Epithelial cell of prostate (primary cell): ENCODE results near the gene FARP1.

ENCODE experiments used
- DNase-seq: peaks from one replicate; pipeline ENCODE4 v3.0.0-alpha.2; 2011; ENCODE audit warnings: low read depth, low spot score
- H3K27ac ChIP-seq: fragments of 450-650 bp; 2 replicates; pipeline ENCODE4 v1.5.1; 2017; ENCODE audit warnings: mild to moderate bottlenecking

Gene FARP1, protein sequence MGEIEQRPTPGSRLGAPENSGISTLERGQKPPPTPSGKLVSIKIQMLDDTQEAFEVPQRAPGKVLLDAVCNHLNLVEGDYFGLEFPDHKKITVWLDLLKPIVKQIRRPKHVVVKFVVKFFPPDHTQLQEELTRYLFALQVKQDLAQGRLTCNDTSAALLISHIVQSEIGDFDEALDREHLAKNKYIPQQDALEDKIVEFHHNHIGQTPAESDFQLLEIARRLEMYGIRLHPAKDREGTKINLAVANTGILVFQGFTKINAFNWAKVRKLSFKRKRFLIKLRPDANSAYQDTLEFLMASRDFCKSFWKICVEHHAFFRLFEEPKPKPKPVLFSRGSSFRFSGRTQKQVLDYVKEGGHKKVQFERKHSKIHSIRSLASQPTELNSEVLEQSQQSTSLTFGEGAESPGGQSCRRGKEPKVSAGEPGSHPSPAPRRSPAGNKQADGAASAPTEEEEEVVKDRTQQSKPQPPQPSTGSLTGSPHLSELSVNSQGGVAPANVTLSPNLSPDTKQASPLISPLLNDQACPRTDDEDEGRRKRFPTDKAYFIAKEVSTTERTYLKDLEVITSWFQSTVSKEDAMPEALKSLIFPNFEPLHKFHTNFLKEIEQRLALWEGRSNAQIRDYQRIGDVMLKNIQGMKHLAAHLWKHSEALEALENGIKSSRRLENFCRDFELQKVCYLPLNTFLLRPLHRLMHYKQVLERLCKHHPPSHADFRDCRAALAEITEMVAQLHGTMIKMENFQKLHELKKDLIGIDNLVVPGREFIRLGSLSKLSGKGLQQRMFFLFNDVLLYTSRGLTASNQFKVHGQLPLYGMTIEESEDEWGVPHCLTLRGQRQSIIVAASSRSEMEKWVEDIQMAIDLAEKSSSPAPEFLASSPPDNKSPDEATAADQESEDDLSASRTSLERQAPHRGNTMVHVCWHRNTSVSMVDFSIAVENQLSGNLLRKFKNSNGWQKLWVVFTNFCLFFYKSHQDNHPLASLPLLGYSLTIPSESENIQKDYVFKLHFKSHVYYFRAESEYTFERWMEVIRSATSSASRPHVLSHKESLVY

GRCh38 chr13:98142380-98143156 lies at the start of gene FARP1:
FARP1 (plus strand) TSS chr13:98143094; CDS start chr13:98213243, 70,149 bp downstream.
- peak within 1 kb of the TSS; percentile 18 for H3K27ac ChIP-seq
- DNase-seq: no peak

GRCh38 chr13:98094678-98095266 lies 48.1 kb upstream of the FARP1 start:
- no peak for DNase-seq
- no peak overlapping the region for H3K27ac ChIP-seq

DNA sequence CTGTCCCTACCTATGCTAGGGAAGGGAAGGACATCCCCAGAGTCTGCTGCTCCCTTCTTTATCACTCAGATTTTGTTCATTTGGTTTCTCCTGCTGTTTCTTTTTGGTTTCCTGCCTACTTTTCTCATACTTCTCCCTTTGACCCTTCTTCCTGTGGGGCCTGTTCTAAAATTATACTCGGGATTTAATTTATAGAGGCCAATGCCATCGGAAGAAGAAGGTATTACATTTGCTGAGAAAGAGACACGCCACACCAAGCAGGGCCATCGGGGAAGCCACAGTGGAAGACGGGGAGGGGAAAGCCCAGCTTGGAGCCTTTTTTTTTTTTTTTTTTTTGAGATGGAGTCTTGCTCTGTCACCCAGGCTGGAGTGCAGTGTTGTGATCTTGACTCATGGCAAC lies 46.8 kb upstream of the FARP1 start:
- no peak overlapping the region for H3K27ac ChIP-seq
- no peak for DNase-seq

GRCh38 chr13:98097749-98098148 lies 45.1 kb upstream of the FARP1 start:
- no peak overlapping the region for H3K27ac ChIP-seq
- DNase-seq: no peak

- H3K27ac ChIP-seq: no peak overlapping the region
- DNase-seq: no peak
Measured at GRCh38 chr13:98098516-98098915, 44.4 kb upstream of the FARP1 start.

DNA sequence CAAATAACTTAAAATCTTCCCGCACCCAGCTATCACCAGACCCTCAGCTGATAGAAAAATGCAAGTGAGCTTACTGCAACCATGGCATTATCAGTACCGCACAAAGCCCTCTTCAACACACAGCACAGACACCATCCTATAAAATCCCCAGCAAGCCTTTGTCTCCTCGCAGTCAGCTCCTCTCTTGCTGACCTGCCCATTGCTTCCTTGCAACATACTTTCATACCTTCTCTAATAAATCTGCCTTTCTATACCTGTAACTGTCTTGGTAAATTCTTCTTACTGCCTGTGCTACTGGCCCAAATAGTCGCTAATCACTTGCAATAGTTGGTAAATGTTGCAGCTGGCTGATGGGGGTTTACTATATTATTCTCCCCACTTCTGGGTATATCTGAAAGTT lies 43.3 kb upstream of the FARP1 start:
- no peak for DNase-seq
- no peak overlapping the region for H3K27ac ChIP-seq

DNA sequence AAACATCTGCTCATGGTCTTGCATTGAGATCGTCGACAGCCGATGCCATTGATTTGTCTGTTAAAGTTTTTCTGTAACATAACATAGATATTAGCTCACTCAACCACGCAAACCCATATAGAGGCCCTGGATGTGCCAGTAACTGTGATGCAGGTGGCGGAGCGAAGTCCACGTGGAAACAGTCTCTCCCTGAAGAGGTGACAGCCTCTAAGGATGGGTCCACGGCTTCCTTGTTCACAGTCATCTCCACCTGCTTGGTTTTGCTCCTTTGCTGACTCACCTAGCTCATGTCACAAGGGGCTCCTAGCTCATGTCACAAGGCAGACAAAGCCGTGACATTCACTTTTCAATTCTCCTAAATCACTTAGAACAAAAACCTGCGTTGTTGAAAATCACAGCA lies 42.4 kb upstream of the FARP1 start:
- no peak for DNase-seq
- H3K27ac ChIP-seq: no peak overlapping the region

DNA sequence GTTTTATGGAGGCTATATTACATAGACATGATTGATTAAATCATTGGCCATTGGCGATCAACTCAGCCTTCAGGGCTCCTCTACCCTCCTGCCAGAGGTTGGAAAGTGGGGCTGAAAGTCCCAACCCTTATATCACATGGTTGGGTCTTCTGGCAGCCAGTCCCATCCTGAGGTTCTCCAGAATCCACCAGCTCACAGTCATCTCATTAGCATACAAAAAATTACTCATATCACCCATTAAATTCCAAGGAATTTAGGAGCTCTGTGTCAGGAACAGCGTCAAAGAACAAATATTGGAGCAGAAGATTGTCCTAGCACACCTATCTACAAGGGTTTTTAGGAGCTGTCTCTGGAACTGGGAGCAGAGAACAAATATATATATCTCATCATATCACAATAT lies 39.4 kb upstream of the FARP1 start:
- no peak for DNase-seq
- no peak overlapping the region for H3K27ac ChIP-seq

DNA sequence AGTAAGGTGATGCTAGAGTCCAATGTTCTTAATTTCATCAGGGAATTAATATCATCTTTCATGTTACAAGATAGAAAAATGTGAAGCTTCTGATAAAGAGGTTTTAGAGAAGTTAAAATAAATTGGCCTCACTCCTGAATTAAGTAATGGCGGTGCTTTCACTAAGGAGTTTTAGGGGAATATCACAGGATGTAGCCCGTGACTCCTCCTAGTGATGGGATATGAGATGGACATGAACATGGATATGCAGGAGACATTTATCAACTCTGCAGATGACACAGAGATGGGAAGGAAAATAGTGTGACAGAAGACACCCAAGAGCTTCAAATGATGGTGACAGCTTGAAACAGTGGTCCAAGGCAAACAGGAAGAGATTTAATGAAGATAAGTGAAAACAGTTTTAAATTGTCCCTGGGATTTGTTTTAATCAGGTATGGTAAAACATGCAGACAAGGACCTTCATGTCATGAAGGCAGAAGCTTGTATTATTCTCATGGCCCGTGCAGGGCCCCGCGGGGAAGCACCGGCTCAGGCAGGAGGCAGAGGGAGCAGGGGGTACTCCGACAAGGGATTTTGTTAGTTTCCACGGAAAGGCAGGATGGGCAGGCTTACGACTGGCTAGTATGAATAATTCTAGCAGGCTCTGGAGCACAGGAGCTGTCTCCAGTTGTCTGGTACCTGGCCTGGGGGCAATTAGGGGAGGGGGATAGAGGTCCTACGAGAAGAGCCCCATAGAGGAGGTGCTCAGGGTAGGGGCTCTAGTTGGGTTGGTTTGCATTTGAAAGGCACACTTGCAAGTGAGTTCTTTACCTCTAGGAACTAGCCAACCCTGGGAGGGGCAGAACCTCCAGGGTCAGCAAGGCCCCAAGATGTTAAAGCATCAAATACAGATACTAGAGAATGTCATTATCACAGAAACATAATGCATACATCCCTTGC lies 38.7 kb upstream of the FARP1 start:
- DNase-seq: no peak
- no peak overlapping the region for H3K27ac ChIP-seq

- H3K27ac ChIP-seq: no peak overlapping the region
- no peak for DNase-seq
Measured at GRCh38 chr13:98105929-98106336, 37.0 kb upstream of the FARP1 start.

GRCh38 chr13:98108341-98108740 lies 34.6 kb upstream of the FARP1 start:
- no peak for DNase-seq
- H3K27ac ChIP-seq: no peak overlapping the region

DNA sequence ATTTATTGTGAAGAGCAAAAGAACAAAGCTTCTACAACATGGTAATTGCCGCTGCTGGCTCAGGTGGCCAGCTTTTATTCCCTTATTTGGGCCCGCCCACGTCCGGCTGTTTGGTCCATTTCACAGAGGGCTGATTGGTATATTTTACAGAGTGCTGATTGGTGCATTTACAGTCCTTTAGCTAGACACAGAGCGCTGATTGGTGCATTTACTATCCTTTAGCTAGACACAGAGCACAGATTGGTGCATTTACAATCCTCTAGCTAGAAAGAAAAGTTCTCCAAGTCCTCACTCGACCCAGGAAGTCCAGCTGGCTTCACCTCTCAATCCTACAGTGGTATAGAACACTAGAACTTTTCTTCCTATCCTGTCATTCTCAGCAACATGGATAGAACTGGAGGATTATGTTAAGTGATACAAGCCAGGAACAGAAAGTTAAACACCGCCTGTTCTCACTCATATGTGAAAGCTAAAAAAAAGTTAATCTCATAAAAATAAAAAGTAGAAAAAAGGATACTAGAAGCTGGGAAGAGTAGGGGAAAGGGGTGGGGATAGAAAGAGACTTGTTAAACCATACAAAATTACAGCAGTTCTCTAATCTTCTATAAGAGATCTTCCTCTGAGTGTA lies 33.6 kb upstream of the FARP1 start:
- no peak for DNase-seq
- no peak overlapping the region for H3K27ac ChIP-seq

GRCh38 chr13:98110749-98111148 lies 32.1 kb upstream of the FARP1 start:
- no peak overlapping the region for H3K27ac ChIP-seq
- no peak for DNase-seq

DNA sequence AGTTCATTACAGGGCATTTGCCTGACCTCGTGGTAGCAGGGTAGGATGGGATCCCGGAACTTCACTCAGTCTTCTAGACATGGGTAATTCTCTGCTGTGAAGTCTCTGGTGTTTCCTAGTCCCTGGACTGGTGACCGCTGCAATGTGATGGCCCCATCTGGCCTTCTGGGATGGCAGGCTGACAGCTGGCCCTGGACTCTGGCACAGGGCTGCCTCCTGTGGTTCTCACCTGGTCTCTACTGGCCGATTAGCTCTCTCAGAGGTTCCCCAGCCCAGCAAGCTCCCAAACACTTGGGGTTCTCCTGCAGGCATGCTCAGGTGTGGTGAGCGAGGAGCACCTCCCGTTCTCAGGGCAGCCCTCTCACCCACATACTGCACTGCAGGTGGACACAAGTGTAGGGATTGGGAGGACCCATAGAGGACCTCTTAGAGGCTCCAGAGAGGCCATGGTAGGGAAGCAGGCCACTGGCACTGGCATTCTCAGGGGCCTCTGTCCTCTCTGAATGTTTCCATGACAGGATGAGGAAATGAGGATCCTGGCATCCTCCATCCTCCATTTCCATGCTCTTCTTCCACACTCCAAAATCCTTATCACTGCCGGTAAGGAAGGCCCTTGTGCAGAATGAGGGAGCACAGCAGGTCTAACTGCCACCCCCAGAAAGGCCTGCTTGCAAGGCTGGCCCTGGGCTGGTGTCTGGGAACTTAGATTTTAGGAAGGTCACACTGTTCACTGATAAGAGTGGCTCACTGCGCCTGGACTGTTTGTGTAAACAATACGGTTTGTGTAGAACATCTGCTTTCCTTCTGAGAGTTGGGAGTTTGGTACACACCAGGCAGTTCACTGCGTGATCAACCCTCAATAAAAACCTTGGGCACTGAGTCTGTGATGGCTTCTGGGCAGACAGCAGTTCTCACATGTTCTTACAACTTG lies 31.5 kb upstream of the FARP1 start:
- H3K27ac ChIP-seq: no peak overlapping the region
- DNase-seq: no peak

DNA sequence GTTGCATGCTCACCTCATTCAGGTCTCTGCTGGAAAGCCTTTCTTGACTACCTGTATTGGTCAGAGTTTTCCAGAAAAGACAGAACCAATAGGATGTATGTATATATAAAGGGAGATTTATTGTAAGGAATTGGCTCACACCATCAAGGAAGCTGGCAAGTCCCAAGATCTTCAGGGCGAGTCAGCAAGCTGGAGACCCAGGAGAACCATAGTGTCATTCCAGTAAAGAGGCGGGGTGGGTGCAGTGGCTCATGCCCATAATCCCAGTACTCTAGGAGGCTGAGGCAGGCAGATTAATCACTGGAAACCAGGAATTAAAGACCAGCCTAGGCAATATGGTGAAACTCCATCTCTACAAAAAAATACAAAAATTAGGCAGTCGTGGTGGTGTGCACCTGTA lies 30.4 kb upstream of the FARP1 start:
- no peak overlapping the region for H3K27ac ChIP-seq
- DNase-seq: no peak

DNA sequence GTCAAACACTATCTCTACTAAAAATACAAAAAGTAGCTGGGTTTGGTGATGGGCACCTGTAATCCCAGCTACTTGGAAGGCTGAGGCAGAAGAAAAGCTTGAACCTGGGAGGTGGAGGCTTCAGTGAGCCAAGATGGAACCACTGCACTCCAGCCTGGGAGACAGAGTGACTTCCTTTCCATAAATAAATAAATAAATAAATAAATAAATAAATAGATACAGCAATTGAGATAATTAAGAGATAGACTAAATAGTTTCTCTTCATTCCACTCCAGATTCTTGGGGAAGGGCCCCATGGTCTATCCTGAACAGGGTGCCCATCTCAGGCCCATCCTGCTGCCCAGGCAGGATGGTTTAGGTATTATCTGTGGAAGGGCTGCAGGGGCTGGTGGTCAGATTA lies 24.0 kb upstream of the FARP1 start:
- no peak for DNase-seq
- H3K27ac ChIP-seq: no peak overlapping the region

GRCh38 chr13:98123176-98123575 lies 19.7 kb upstream of the FARP1 start:
- DNase-seq: no peak
- H3K27ac ChIP-seq: no peak overlapping the region
